ENCODE results near the gene FMNL2.

Gene FMNL2

DNA sequence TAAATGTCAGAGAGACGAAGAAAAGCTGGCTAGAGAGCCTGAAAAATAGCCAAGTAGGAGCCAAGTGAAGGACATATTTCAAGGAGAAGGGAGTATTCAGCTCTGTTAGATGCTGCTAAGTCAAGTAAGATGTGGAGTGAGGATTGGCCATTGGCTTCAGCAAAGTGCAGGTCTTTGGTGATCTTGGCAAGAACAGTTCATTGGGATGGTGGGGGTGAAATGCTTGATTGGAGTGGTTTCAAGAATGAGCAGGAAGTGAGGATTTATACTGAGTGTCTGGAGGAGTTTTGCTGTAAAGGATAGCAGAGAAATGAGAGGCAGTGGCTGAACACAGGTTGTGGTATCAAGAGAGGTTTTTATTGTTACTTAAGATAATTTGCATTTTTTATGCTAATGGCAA lies 242.6 kb downstream of the FMNL2 start:
- Histone ChIP-seq H3K27me3 (ENCODE audit: control insufficient read depth, insufficient read depth, low read length) (no peaks in the 10 kb centered on the region), H3K9me3 (ENCODE audit: control insufficient read depth, insufficient read depth, low read length) (no peaks in the 10 kb centered on the region), H3K4me3 (ENCODE audit: low read length) (no peak overlapping the region), H3K36me3 (ENCODE audit: control insufficient read depth, insufficient read depth, low read length) (no peaks in the 10 kb centered on the region), H3K4me1 (ENCODE audit: control insufficient read depth, insufficient read depth, low read length) (0 out of 2 replicates have a peak, but pooled peaks cover 1% of the 10 kb centered on the region), H3K27ac (ENCODE audit: low read length) (no peak overlapping the region)
- WGBS (ENCODE audit: insufficient coverage, insufficient read length) = no CpG with 5 or more reads among the region's 1 CpG
- no peak for DNase-seq (ENCODE audit: low read depth, low spot score)

GRCh38 chr2:152578573-152578972 lies 243.6 kb downstream of the FMNL2 start:
- no peaks in the 10 kb centered on the region for H3K36me3 ChIP-seq (ENCODE audit: control insufficient read depth, insufficient read depth, low read length)
- no CpG with 5 or more reads among the region's 4 CpGs for WGBS (ENCODE audit: insufficient coverage, insufficient read length)
- no peaks in the 10 kb centered on the region for H3K27me3 ChIP-seq (ENCODE audit: control insufficient read depth, insufficient read depth, low read length)
- DNase-seq (ENCODE audit: low read depth, low spot score) = no peak
- no peak overlapping the region for H3K27ac ChIP-seq (ENCODE audit: low read length)
- H3K9me3 ChIP-seq (ENCODE audit: control insufficient read depth, insufficient read depth, low read length) = no peaks in the 10 kb centered on the region
- no peak overlapping the region for H3K4me3 ChIP-seq (ENCODE audit: low read length)
- 0 out of 2 replicates have a peak, but pooled peaks cover 1% of the 10 kb centered on the region for H3K4me1 ChIP-seq (ENCODE audit: control insufficient read depth, insufficient read depth, low read length)

- Histone ChIP-seq H3K4me3 (ENCODE audit: low read length) (no peak overlapping the region), H3K27me3 (ENCODE audit: control insufficient read depth, insufficient read depth, low read length) (no peaks in the 10 kb centered on the region), H3K27ac (ENCODE audit: low read length) (no peak overlapping the region), H3K9me3 (ENCODE audit: control insufficient read depth, insufficient read depth, low read length) (no peaks in the 10 kb centered on the region), H3K36me3 (ENCODE audit: control insufficient read depth, insufficient read depth, low read length) (no peaks in the 10 kb centered on the region), H3K4me1 (ENCODE audit: control insufficient read depth, insufficient read depth, low read length) (0 out of 2 replicates have a peak, but pooled peaks cover 1% of the 10 kb centered on the region)
- no peak for DNase-seq (ENCODE audit: low read depth, low spot score)
- WGBS (ENCODE audit: insufficient coverage, insufficient read length) = no CpG with 5 or more reads among the region's 3 CpGs
These were observed 245.7 kb downstream of the FMNL2 start for GRCh38 chr2:152580714-152581113.

DNA sequence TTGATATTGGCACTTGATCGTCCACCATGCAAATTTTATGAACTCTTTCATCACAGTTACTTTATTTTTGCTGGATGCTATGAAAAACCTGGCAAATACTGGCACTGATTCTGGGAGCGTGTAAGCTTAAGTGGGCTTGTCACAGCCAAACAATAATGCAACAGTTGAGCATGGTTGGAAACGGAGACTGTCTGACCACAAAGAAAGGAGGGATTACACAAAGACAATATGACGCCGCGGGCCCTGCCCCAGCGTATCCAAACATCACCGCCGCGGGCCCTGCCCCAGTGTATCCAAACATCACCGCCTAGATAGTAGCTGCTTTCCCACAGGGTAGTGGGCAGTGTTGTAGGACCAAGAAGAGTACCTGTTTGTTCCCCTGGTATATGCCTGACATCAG lies 246.4 kb downstream of the FMNL2 start:
- Histone ChIP-seq H3K27me3 (ENCODE audit: control insufficient read depth, insufficient read depth, low read length) (no peaks in the 10 kb centered on the region), H3K36me3 (ENCODE audit: control insufficient read depth, insufficient read depth, low read length) (no peaks in the 10 kb centered on the region), H3K9me3 (ENCODE audit: control insufficient read depth, insufficient read depth, low read length) (no peaks in the 10 kb centered on the region), H3K4me1 (ENCODE audit: control insufficient read depth, insufficient read depth, low read length) (0 out of 2 replicates have a peak, but pooled peaks cover 1% of the 10 kb centered on the region), H3K4me3 (ENCODE audit: low read length) (no peak overlapping the region), H3K27ac (ENCODE audit: low read length) (no peak overlapping the region)
- DNase-seq (ENCODE audit: low read depth, low spot score) = no peak
- no CpG with 5 or more reads among the region's 11 CpGs for WGBS (ENCODE audit: insufficient coverage, insufficient read length)

DNA sequence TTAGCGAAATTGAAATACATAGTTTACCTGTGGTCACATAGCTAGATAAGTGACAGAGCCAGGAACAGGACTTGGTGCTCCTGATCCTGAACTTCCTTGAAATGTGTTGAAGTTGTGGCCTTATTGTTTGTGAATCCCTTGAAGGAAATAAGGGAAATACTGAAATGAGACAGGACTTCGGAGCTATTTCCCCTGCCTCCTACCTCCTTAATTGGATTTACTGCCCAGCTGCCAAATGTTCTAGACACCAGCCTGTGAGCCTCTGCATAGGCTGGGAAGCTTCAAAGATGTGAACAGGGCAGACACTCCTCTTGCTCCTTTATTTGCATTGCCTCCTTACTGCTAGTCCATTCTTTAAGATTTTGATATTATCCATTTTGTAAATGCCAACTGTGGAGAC lies 247.1 kb downstream of the FMNL2 start:
- WGBS (ENCODE audit: insufficient coverage, insufficient read length) = no CpG with 5 or more reads among the region's 2 CpGs

DNA sequence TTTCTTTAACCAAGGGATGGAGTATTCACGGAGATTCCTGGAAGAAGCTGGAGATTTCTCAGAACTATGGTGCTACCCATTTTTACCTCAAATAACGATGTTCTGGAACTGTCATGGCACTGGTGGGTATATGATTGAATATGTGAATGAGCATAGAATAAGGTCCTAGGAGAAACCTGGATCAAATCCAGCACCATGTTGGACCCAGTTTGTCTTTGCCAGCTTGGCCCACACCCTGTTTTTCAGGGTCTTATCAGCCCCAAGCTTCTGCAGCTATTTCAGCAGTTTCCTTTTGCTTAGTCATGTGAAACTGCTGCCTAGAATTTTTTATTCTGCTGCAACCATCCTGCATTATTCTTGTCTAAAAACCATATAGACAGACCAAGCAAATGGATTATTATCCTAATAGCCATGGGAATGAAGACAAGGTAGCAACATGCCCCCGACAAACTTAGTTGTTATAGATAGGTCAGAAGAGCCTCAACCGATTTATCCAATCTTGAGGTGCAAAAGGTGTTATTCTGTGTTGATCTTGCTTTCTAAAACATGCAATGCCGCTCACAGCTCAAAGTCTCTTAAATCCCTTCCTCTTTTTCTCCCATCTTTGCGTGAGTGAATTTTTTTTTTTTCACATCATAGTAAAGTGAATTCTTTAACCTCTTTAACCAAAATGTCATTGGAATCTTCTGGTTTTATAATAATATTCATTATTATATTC lies 248.7 kb downstream of the FMNL2 start:
- Histone ChIP-seq H3K9me3 (ENCODE audit: control insufficient read depth, insufficient read depth, low read length) (no peaks in the 10 kb centered on the region), H3K27ac (ENCODE audit: low read length) (no peak overlapping the region), H3K27me3 (ENCODE audit: control insufficient read depth, insufficient read depth, low read length) (no peaks in the 10 kb centered on the region), H3K36me3 (ENCODE audit: control insufficient read depth, insufficient read depth, low read length) (no peaks in the 10 kb centered on the region), H3K4me3 (ENCODE audit: low read length) (no peak overlapping the region), H3K4me1 (ENCODE audit: control insufficient read depth, insufficient read depth, low read length) (no peaks in the 10 kb centered on the region)
- no CpG with 5 or more reads among the region's 6 CpGs for WGBS (ENCODE audit: insufficient coverage, insufficient read length)
- no peak for DNase-seq (ENCODE audit: low read depth, low spot score)

More for the DNA sequence above, 247.1 kb downstream of the FMNL2 start:
- Histone ChIP-seq H3K36me3 (ENCODE audit: control insufficient read depth, insufficient read depth, low read length) (no peaks in the 10 kb centered on the region), H3K27ac (ENCODE audit: low read length) (no peak overlapping the region), H3K9me3 (ENCODE audit: control insufficient read depth, insufficient read depth, low read length) (no peaks in the 10 kb centered on the region), H3K4me3 (ENCODE audit: low read length) (no peak overlapping the region), H3K4me1 (ENCODE audit: control insufficient read depth, insufficient read depth, low read length) (0 out of 2 replicates have a peak, but pooled peaks cover 1% of the 10 kb centered on the region), H3K27me3 (ENCODE audit: control insufficient read depth, insufficient read depth, low read length) (no peaks in the 10 kb centered on the region)
- no peak for DNase-seq (ENCODE audit: low read depth, low spot score)

DNA sequence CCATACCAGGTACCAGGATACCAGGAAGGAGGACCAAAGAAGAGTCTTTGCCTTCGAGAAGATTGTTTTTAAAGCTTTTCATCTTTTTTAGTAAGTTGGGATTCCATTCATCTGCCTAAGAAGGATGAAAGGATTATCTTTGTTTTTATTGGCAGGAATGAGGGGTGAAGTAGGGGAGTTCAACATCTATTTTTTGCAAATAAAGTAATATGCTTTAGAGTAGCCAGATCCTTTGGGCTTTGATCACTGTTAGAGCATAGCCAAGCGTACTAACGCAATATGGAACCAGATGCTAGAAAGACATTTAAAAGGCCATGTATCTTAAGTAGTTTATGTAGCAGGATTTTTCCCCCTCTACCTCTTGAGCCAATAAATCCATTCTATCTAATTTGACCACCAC lies 249.3 kb downstream of the FMNL2 start:
- DNase-seq (ENCODE audit: low read depth, low spot score) = no peak
- WGBS (ENCODE audit: insufficient coverage, insufficient read length) = no CpG with 5 or more reads among the region's 3 CpGs
- Histone ChIP-seq H3K4me1 (ENCODE audit: control insufficient read depth, insufficient read depth, low read length) (no peaks in the 10 kb centered on the region), H3K4me3 (ENCODE audit: low read length) (no peak overlapping the region), H3K27me3 (ENCODE audit: control insufficient read depth, insufficient read depth, low read length) (no peaks in the 10 kb centered on the region), H3K36me3 (ENCODE audit: control insufficient read depth, insufficient read depth, low read length) (no peaks in the 10 kb centered on the region), H3K9me3 (ENCODE audit: control insufficient read depth, insufficient read depth, low read length) (no peaks in the 10 kb centered on the region), H3K27ac (ENCODE audit: low read length) (no peak overlapping the region)

- no peak for DNase-seq (ENCODE audit: low read depth, low spot score)
- Histone ChIP-seq H3K27ac (ENCODE audit: low read length) (no peak overlapping the region), H3K9me3 (ENCODE audit: control insufficient read depth, insufficient read depth, low read length) (no peaks in the 10 kb centered on the region), H3K36me3 (ENCODE audit: control insufficient read depth, insufficient read depth, low read length) (no peaks in the 10 kb centered on the region), H3K27me3 (ENCODE audit: control insufficient read depth, insufficient read depth, low read length) (no peaks in the 10 kb centered on the region), H3K4me3 (ENCODE audit: low read length) (no peak overlapping the region), H3K4me1 (ENCODE audit: control insufficient read depth, insufficient read depth, low read length) (no peaks in the 10 kb centered on the region)
- WGBS (ENCODE audit: insufficient coverage, insufficient read length) = no CpG with 5 or more reads among the region's 3 CpGs
These were observed 251.0 kb downstream of the FMNL2 start for GRCh38 chr2:152585830-152586484.

GRCh38 chr2:152587187-152587947 lies 252.4 kb downstream of the FMNL2 start:
- DNase-seq (ENCODE audit: low read depth, low spot score) = no peak
- Histone ChIP-seq H3K27ac (ENCODE audit: low read length) (no peak overlapping the region), H3K4me1 (ENCODE audit: control insufficient read depth, insufficient read depth, low read length) (no peaks in the 10 kb centered on the region), H3K9me3 (ENCODE audit: control insufficient read depth, insufficient read depth, low read length) (no peaks in the 10 kb centered on the region), H3K27me3 (ENCODE audit: control insufficient read depth, insufficient read depth, low read length) (no peaks in the 10 kb centered on the region), H3K36me3 (ENCODE audit: control insufficient read depth, insufficient read depth, low read length) (no peaks in the 10 kb centered on the region), H3K4me3 (ENCODE audit: low read length) (no peak overlapping the region)
- WGBS (ENCODE audit: insufficient coverage, insufficient read length) = no CpG with 5 or more reads among the region's 7 CpGs

DNA sequence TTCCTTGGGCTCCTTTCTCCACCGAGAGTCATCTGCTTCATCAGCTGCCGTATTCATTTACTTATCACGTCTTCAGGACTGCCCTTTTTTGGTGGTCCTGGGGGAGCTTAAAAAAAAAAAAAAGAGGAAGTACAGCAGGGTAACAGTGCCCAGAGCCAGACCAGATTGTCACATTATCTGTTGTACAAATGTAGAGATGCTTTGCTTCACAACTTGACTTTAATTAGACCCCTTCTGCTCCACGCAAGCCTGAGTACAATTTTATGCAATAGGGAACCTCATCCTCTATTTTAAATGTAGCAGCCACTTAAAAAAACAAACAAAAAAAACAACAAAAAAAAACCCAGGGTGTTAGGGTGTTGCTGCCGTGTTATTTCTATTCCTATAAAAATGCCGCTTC lies 254.0 kb downstream of the FMNL2 start:
- no peak for DNase-seq (ENCODE audit: low read depth, low spot score)
- H3K27ac ChIP-seq (ENCODE audit: low read length) = no peak overlapping the region
- WGBS (ENCODE audit: insufficient coverage, insufficient read length) = no CpG with 5 or more reads among the region's 6 CpGs
- no peaks in the 10 kb centered on the region for H3K9me3 ChIP-seq (ENCODE audit: control insufficient read depth, insufficient read depth, low read length)
- no peaks in the 10 kb centered on the region for H3K36me3 ChIP-seq (ENCODE audit: control insufficient read depth, insufficient read depth, low read length)
- no peaks in the 10 kb centered on the region for H3K4me1 ChIP-seq (ENCODE audit: control insufficient read depth, insufficient read depth, low read length)
- H3K27me3 ChIP-seq (ENCODE audit: control insufficient read depth, insufficient read depth, low read length) = no peaks in the 10 kb centered on the region
- H3K4me3 ChIP-seq (ENCODE audit: low read length) = no peak overlapping the region
